Epidermal melanocyte (primary cell): ENCODE results near the gene ACTL6A.

ENCODE experiments used
- DNase-seq: peaks from one replicate; pipeline ENCODE4 v3.0.0; 2011; ENCODE audit warnings: low spot score; ENCODE audit not compliant: insufficient read length

ACTL6A gene

DNA sequence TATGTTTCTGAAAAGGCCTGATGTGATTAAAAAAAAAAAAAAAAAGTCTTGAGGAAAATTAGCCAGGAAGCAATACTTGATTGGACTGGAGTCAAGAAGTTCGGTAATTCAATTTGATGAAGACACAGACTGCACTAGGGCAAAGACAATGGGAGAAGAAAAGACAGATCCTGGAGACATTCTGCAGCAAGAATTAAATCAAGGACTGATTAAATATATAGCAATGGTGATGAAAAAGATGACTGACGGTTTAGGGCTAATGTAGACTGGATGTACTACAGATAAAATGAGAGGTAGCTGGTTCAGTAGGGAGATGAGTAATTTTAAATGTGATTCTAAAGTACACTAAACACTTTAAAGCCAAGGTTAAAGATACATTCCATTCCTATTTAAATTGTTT lies 27.9 kb downstream of the ACTL6A start:
- DNase-seq = no peak

DNA sequence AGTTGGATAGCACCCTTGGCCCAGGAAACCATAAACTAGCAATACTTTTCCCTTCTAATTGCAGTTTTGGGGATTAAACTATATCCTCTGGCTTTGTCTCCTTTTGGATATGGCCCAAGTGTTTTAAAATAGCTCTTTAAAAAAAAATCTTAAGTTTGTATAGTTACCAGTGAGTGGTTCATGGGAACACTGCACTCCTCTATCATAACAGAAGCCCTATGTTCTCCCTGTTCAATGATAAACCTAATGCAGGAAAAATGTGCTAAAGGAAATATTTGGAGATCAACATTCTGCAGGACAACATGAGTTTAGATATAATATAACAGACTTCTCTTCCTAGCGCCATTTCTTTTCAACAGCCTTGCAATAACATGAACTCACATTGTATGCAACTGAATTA lies 28.6 kb downstream of the ACTL6A start:
- DNase-seq = no peak

DNA sequence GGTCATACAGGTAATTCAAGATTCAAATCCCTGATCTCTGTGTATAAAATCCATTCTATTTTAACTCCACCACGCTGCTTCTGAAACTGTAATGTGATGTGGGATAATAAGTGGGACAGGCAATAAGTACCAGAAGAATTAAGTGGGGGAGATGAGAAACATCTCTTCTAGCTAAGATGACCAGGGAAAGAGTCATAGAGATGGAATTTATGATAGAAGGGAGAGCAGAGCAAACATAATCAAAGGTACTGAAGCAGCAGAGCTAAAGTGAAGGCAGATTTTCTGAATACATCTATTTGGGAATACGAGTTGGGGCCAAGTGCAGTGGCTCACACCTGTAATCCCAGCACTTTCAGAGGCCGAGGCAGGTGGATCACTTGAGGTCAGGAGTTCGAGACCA lies 36.8 kb downstream of the ACTL6A start:
- no peak for DNase-seq

DNA sequence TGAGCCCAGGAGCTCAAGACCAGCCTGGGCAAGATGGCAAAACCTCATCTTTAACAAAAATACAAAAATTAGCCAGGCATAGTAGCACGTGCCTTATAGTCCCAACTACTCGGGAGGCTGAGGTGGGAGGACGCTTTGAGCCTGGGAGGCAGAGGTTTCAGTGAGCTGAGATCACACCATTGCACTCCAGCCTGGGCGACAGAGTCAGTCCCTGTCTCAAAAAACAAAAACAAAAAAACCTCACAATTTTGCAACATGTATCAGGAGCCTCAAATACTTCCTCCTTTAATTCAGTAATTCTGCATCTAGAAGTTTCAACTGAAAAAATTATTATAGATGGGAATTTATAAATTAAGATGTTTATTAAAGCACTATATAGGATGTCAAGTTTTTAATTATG lies 40.6 kb downstream of the ACTL6A start:
- no peak for DNase-seq

DNA sequence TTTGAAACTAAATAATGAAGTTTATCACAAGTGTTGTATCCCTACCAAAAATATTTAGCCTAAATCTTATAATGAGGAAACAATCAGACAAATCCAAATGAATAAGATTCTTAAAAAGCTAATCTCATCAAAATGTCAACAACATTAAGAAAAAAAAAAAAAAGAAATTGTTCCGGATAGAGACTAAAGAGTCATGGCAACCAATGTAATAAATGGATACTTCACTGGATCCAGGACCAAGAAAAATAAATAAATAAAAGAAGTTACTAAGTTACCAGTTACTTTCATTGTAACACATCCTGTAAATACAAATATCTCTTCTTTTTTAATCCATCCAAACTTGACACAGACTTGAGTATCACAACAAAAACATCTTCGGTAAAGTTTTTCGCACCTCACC lies 41.1 kb downstream of the ACTL6A start:
- DNase-seq = no peak

DNA sequence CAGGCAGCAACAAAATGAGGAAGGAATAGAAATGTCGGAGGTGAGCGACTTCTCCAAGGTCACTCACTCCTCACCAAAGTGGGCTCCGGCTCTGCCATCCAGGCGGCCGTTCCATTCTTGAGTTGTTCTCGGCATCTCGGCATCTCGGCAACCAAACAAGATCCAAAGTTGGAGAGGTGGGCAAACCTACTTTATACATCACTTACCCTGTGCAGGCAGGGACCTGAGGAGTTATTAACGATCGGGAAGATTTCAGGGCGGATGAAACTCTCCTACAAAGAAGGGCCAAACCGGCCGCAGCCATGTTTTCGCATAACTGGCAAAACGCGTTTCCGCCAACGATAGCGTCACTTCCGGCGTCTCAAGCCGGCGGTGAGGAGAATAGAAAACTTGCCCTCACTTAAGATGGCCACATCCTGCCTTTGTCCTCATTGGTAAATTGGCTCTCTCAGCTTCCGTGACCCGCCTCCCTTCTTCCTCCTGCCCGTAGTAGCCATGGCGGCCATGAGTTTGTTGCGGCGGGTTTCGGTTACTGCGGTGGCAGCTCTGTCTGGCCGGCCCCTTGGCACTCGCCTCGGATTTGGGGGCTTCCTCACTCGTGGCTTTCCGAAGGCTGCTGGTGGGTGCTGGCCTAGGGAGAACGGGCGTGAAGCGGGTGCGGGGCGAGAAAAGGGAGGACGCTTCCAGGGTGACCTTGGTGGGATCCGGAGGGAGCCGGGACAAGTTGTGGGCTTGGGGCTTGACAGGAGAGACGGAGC lies 41.8 kb downstream of the ACTL6A start, which contains the start of the genes MRPL47 and NDUFB5:
MRPL47 (minus strand) TSS at position 318 of the 758 bp plus-strand sequence; CDS start at position 304, 14 bp downstream.
NDUFB5 (plus strand) TSS at position 474 of the 758 bp plus-strand sequence; CDS start at position 496, 22 bp downstream.
- peak; percentile 85 for DNase-seq

DNA sequence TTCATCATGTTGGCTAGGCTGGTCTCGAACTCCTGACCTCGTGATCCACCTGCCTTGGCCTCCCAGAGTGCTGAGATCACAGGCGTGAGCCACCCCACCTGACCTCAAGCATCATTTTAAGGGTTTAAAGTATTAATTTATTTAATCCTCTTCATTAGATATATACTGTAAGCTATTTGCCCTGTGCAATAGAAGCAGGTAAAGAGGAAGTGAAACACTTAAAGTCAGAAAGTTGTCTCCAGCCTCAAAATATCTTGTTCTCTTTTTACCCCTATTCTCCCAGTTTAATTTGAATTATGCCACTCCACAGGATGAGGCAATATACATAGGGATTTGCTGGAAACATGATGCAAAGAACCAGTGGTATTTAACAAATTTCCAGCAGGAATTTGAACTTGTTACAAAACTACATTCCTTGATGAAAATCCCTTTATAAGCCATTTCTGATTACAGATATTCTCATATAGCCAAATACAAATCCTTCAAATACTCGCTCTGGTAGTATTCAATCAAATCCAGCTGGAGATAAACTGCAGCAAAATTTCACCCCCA lies 43.9 kb downstream of the ACTL6A start:
- no peak for DNase-seq

DNA sequence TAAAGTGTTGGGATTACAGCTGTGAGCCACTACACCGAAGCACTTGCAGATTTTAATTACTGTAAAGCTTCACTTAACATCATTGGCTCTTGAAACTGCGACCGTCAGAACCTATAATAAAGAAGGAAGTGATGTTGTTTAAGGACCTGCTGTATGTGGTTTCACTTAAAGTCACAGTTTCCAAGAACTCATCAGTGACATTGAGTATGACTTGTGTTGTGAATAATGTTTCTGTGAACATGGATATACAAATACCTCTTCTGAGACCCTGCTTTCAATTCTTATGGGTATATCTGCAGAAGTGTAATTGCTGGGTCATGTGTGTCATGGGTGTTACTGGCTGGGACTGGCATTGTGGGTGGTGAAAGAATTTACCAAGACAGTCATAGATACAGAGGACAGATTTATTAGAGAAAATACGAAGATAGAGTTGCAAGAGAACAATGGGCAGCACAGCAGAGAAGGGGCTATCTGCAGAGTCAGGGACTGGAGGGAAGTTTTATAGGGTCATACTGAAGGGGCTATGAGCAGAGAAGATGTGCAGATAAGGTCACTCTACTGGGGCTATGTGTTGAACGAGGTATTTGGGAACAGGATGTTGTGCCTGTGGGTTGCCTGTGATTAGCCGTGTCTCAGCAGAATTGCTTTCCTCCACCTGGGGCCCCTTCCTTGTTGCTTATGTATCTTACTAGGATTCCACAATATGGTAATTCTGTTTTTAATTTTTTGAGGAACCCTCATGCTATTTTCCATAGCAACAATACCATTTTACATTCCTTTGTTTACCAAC lies 46.4 kb downstream of the ACTL6A start:
- no peak for DNase-seq

DNA sequence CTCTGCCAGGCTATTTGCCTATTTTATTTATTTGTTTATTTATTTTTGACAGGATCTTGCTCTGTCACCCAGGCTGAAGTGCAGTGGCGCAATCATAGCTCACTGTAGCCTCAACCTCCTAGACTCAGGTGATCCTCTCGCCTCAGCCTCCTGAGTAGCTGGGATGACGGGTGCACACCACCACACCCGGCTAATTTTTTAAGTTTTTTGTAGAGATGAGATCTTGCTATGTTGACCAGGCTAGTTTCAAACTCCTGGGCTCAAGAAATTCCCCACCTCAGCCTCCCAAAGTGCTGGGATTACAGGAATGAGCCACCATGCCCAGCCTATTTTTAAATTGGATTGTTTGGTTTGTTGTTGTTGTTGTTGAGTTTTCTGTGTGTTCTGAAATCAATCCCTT lies 47.3 kb downstream of the ACTL6A start:
- DNase-seq = no peak

DNA sequence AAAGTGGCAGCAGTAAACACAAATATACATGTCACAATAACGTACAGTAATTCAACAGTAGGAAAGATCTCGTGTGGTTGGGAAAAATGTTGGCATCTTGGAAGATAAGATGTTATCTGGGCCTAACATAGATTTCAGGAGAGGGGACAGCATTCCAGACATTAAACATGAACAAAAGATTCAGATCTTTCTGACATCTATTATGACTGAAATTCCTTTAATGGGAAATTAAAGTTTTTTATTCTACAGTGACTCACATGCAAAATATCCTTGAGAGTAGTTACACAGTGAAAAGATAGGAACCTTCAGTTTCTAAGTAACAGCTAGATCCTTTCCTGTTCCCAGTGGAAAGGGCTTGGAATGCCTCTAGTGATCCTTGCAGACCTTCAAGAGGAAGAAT lies 51.1 kb downstream of the ACTL6A start:
- no peak for DNase-seq

DNA sequence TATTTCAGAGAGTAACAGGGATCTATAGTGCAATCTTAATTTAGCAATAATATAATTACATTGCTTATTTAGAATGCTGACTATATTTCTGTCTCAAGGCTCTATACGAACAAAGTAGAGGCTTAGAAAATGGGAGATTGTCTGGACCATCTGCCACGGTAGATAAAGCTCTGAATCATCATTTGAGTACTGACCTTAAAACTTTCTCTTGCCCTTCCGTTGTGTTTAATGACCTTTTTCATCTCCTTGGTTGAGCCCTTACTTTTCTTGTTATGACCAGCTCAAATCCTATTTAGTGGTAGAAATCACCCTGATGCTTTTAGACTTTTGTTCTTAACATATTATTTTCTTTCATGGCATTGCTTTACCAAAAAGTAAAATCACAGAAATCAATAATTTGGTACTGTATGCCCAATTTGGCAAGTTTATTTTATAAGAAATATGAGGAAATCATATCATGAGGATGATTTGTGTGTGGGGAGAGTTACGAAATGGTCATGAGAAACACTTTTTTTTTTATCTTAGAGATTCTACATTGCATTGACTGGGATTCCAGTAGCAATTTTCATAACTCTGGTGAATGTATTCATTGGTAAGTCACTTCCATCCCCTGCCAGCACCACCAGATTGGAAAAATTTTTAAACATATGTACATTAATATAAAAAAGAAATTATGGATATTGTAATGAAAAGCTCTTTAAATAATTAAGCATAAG lies 52.9 kb downstream of the ACTL6A start:
- DNase-seq = no peak

DNA sequence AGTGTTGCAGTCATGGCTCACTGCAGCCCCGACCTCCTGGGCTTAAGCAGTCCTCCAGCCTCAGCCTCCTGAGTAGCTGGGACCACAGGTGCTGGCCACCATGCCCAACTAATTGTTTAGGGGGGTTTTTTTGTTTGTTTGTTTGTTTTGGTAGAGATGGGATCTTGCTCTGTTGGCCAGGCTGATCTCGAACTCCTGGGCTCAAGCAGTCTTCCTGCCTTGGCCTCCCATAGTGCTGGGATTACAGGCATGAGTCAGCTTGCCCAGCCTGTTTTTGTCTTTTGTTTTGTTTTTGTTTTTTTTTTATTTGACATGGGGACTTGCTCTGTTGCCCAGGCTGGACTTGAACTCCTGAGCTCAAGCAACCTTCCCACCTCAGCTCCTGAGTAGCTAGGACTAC lies 59.3 kb downstream of the ACTL6A start:
- DNase-seq = no peak

DNA sequence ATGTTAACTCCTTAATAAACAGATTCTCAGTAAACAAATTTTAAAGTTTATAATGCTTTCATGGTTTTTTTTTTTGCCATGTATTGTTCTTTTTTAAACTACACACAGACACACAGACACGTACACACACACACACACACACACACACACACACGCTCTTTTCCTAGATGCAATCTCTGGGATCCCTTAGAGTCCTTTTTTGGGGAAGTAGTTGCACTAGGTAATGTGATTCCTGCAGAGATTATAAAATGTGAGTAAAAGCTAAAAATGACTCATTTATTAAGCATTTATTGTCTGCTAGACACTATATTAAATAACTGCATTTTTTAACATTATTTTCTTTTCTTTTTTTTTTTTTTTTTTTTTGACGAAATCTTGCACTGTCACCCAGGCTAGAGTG lies 61.7 kb downstream of the ACTL6A start:
- no peak for DNase-seq

DNA sequence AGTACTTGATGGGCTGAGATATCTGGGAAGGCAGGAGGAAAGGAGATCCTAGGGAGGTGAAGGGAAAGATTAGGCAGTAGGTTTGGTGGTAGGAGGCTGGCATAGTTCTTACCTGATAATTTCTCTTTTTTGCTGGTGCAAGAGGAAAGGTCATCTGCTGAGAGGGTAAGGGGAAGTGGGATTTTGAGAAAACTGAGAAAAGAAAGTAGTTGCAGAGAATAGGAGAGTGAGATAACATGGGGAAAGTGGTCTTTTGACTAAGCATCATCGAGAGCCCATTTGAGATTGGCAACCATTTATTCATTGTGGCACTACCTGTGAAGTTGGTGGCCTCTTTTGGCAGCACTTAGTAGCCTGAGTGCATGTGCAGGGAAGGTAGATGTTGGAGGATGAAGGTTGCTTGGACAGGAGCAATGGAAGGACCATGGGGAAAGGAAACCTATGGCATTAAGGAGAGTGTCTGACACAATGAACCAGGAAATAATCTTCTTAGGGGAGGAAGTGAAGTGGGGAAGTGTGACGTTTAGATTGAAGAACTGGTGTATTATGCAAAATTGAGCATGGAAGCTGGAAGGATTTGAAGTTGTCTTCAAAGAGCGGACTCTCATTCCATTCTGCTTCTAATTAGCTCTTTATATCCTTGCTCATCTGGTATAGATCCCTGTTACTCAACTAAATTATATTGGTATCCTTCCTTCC lies 68.2 kb downstream of the ACTL6A start:
- DNase-seq = no peak
